Peyer's patch (tissue), 4 donors: ENCODE measurements around the gene HMGN2.

Experiments
- CTCF ChIP-seq, 6 experiments: fragments of 450-650 bp in 4 of 6; fragments of 200-600 bp in 2 of 6; sonication (generic) in 1 of 6; IDR thresholded peaks; one replicate each; pipeline ENCODE4 v1.5.1; 2017 to 2019; ENCODE audit warnings: antibody characterized with exemption in 6 of 6, mild to moderate bottlenecking in 3 of 6, moderate library complexity in 1 of 6
- POLR2A ChIP-seq, 2 donors: fragments of 450-650 bp; IDR thresholded peaks; one replicate each; pipeline ENCODE4 v1.5.1; 2017; ENCODE audit warnings: antibody characterized with exemption in 2 of 2, mild to moderate bottlenecking in 2 of 2, moderate library complexity in 2 of 2

GRCh38 chr1:26440259-26440658 is 32.0 kb upstream of the HMGN2 start:
- TF ChIP-seq CTCF (IDR thresholded peaks at IDR 0.05) = no peak
- TF ChIP-seq POLR2A (IDR thresholded peaks at IDR 0.05) = no peak
